Chondrocyte (in vitro differentiated cells): ENCODE data around the gene PLSCR2. TPM values are rescaled to one million over a fixed set of nuclear protein-coding genes. Genes with fewer than 3 reads are reported as not detected.
"Not testable (repeated sequence)": the region's sequence is repeated elsewhere in the genome, so short reads cannot be mapped to it uniquely, and the experiment has no call there.

ENCODE experiments used
- DNase-seq: peaks from one replicate; pipeline ENCODE4 v3.0.0; 2021; ENCODE audit warnings: mixed read lengths, low spot score
- H3K27ac Mint-ChIP-seq: one replicate; pipeline ENCODE4 v1.8.0; 2021; ENCODE audit warnings: mild to moderate bottlenecking, moderate library complexity, mixed read lengths; ENCODE audit not compliant: unreplicated experiment
- H3K27me3 Mint-ChIP-seq: 2 replicates; pipeline ENCODE4 v1.8.0; 2021; ENCODE audit warnings: low read depth, mixed read lengths
- H3K36me3 Mint-ChIP-seq: 2 replicates; pipeline ENCODE4 v1.8.0; 2021; ENCODE audit warnings: low read depth, mixed read lengths
- H3K4me1 Mint-ChIP-seq: 2 replicates; pipeline ENCODE4 v1.8.0; 2021; ENCODE audit warnings: low read depth, mild to moderate bottlenecking, mixed read lengths
- H3K4me3 Mint-ChIP-seq: one replicate; pipeline ENCODE4 v1.8.0; 2021; ENCODE audit warnings: mild to moderate bottlenecking, moderate library complexity, mixed read lengths; ENCODE audit not compliant: unreplicated experiment
- H3K9me3 Mint-ChIP-seq: 2 replicates; pipeline ENCODE4 v1.8.0; 2021; ENCODE audit warnings: low read depth, mixed read lengths
- CTCF ChIP-seq: fragments of 200-600 bp; sonication (generic); IDR thresholded peaks from 2 replicates; pipeline ENCODE4 v1.5.0; 2021; ENCODE audit warnings: antibody characterized with exemption, mild to moderate bottlenecking, moderate library complexity
- total RNA-seq: library from RNA; stranded (reverse); gene quantifications from 3 replicates; pipeline ENCODE4 v1.2.1, GENCODE V29; 2021

PLSCR2 gene
- total RNA-seq, 1 donor from 2014 or later = not detected

- peaks cover 16% of the 10 kb centered on the region for H3K9me3 Mint-ChIP-seq
- no peak for TF ChIP-seq CTCF
- peaks cover 11% of the 10 kb centered on the region for H3K36me3 Mint-ChIP-seq
- no peaks in the 10 kb centered on the region for H3K27me3 Mint-ChIP-seq
- no peak overlapping the region for H3K27ac Mint-ChIP-seq
- no peak overlapping the region for H3K4me3 Mint-ChIP-seq
- no peak for DNase-seq
- peaks cover 10% of the 10 kb centered on the region for H3K4me1 Mint-ChIP-seq
Observed at GRCh38 chr3:146476094-146476740, 6.9 kb upstream of the PLSCR2 start.

GRCh38 chr3:146474976-146475375 lies 5.6 kb upstream of the PLSCR2 start:
- not testable (repeated sequence) for H3K4me1 Mint-ChIP-seq, H3K27ac Mint-ChIP-seq, H3K27me3 Mint-ChIP-seq, H3K36me3 Mint-ChIP-seq, H3K4me3 Mint-ChIP-seq, DNase-seq
- peaks cover 11% of the 10 kb centered on the region for H3K9me3 Mint-ChIP-seq

GRCh38 chr3:146473726-146474125 lies 4.4 kb upstream of the PLSCR2 start:
- no peak for TF ChIP-seq CTCF
- no peak overlapping the region for H3K4me3 Mint-ChIP-seq
- H3K27me3 Mint-ChIP-seq = no peaks in the 10 kb centered on the region
- H3K27ac Mint-ChIP-seq = no peak overlapping the region
- no peak for DNase-seq
- H3K4me1 Mint-ChIP-seq = peaks cover 12% of the 10 kb centered on the region
- H3K36me3 Mint-ChIP-seq = no peaks in the 10 kb centered on the region
- no peaks in the 10 kb centered on the region for H3K9me3 Mint-ChIP-seq

GRCh38 chr3:146472611-146473010 lies 3.2 kb upstream of the PLSCR2 start:
- Mint-ChIP-seq H3K4me1 (peaks cover 23% of the 10 kb centered on the region), H3K4me3 (no peak overlapping the region), H3K9me3 (no peaks in the 10 kb centered on the region), H3K36me3 (no peaks in the 10 kb centered on the region), H3K27me3 (no peaks in the 10 kb centered on the region), H3K27ac (no peak overlapping the region)
- no peak for TF ChIP-seq CTCF
- no peak for DNase-seq

GRCh38 chr3:146471012-146471411 lies 1.7 kb upstream of the PLSCR2 start:
- Mint-ChIP-seq H3K36me3 (no peaks in the 10 kb centered on the region), H3K9me3 (no peaks in the 10 kb centered on the region), H3K27ac (no peak overlapping the region), H3K4me1 (peaks cover 33% of the 10 kb centered on the region), H3K4me3 (no peak overlapping the region), H3K27me3 (no peaks in the 10 kb centered on the region)
- TF ChIP-seq CTCF = no peak
- no peak for DNase-seq

- Mint-ChIP-seq H3K4me1 (peaks cover 33% of the 10 kb centered on the region), H3K27me3 (no peaks in the 10 kb centered on the region), H3K4me3 (no peak overlapping the region), H3K27ac (no peak overlapping the region), H3K9me3 (no peaks in the 10 kb centered on the region), H3K36me3 (no peaks in the 10 kb centered on the region)
- no peak for TF ChIP-seq CTCF
- no peak for DNase-seq
Observed at GRCh38 chr3:146470425-146470990, 1.1 kb upstream of the PLSCR2 start.
